Motor neuron (in vitro differentiated cells): ENCODE measurements around the gene NRXN3. TPM values are rescaled to one million over a fixed set of nuclear protein-coding genes. Genes with fewer than 3 reads are reported as not detected.

Experiments
- ATAC-seq, 8 experiments: fragments of 200-7000 bp; cut with Tn5 transposase; replicated peaks in 6 of 8; 2 replicates each; pipeline ENCODE4 v1.8.0; 2021; ENCODE audit warnings: mild to moderate bottlenecking in 8 of 8, moderate library complexity in 8 of 8
- H3K27ac ChIP-seq, 2 donors: fragments of 250-450 bp; sonication (Bioruptor Pico); 2 replicates each; pipeline ENCODE4 v1.9.0; 2021; ENCODE audit warnings: antibody characterized with exemption in 2 of 2, mild to moderate bottlenecking in 2 of 2, moderate library complexity in 1 of 2
- H3K4me1 ChIP-seq, 2 donors: fragments of 250-450 bp; sonication (Bioruptor Pico); replicated peaks in 1 of 2; 2 replicates each; pipeline ENCODE4 v1.6.1; 2021; ENCODE audit warnings: antibody characterized with exemption in 2 of 2, mild to moderate bottlenecking in 2 of 2, moderate library complexity in 1 of 2
- H3K4me3 ChIP-seq, 5 donors: fragments of 250-450 bp; sonication (Bioruptor Pico); 2 replicates each; pipeline ENCODE4 v1.9.0; 2021; ENCODE audit warnings: antibody characterized with exemption in 5 of 5, mild to moderate bottlenecking in 5 of 5, moderate library complexity in 4 of 5
- WGBS, 10 experiments: fragments of 450-650 bp; shearing (Covaris generic); methylation state at CpG; one replicate each; pipeline ENCODE4 v1.0.0; 2022; 5-methylcytosine and 5-hydroxymethylcytosine counted together
- in situ Hi-C, 9 experiments: fragments of 400-800 bp; cut with MboI; loops; one replicate each; pipeline ENCODE4 v1.15.0; 2021; ENCODE audit warnings: low sequenced_read_pairs in 9 of 9, low pct_unique_long_range_greater_than_20kb in 2 of 9; ENCODE audit not compliant: unreplicated experiment in 9 of 9
- total RNA-seq, 8 experiments: library from RNA; unstranded; fragments of 300-600 nt; gene quantifications; 2 replicates each; pipeline versions ENCODE4 v1.2.3 to v1.2.4, GENCODE V29; 2022

Gene NRXN3
- total RNA-seq, 8 experiments from 2014 or later: 1.1 to 16.5 (median 12.9) TPM

GRCh38 chr14:78181270-78181669 is 11.1 kb downstream of the NRXN3 start:
- Histone ChIP-seq H3K4me1 (peaks cover 0 to 3% of the 10 kb centered on the region in 2 donors), H3K4me3 (no peak overlapping the region), H3K27ac (no peak overlapping the region)
- 0 to 80% (median 77%) methylated on average over 1 to 3 of the region's 3 CpGs; no CpG with 5 or more reads in 6 of the 10 experiments for whole genome bisulfite sequencing, 10 experiments
- in situ Hi-C loops: no loop called here
- peak in 1 of 8 experiments; percentile 59 for ATAC-seq

DNA sequence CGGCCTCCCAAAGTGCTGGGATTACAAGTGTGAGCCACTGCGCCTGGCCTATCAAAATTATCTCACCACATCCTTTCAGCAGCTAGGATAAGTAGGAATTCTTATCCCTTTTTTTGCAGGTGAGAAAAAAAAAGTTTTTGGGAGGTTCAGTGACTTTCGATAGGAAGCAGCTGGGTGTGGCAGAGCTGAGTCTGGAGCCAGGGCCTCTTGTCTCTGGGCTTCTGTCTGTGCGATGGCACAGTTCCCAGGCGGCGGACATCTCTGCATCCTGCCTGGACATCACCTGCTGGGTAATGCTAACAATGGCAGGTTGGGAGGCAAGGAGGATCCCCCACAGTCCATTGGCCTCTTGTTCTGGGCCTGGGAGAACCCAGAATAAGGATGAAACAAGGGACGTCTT is 12.5 kb downstream of the NRXN3 start:
- no peak overlapping the region for H3K4me3 ChIP-seq
- no peak for ATAC-seq
- in situ Hi-C loops: no loop called here
- H3K4me1 ChIP-seq: peaks cover 4 to 10% of the 10 kb centered on the region in 2 donors
- H3K27ac ChIP-seq: no peak overlapping the region
- 0 to 100% (median 73%) methylated on average over 1 to 5 of the region's 7 CpGs; no CpG with 5 or more reads in 3 of the 10 experiments for WGBS, 10 experiments

DNA sequence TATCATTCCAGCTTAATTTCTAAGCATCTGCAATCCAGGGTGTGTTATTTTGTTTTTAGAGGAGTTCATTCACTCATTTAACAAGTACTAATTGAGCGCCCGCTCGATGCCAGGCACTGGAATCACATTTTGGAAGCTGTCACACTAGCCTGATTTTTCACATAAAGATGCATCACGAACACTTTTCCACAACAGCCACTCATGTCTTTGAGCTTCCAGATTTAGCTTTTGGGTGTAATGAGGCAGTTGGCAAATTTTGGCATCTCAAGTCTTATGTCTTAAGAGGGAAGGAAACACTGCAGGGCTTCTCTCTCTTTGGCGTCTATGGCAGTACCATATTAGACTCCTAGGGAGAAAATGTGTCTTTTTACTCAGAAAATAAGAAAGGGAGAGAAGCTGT is 14.0 kb downstream of the NRXN3 start:
- Histone ChIP-seq H3K27ac (no peak overlapping the region), H3K4me1 (peaks cover 4 to 10% of the 10 kb centered on the region in 2 donors), H3K4me3 (no peak overlapping the region)
- in situ Hi-C loops: no loop called here
- WGBS, 10 experiments: 40 to 95% (median 87%) methylated on average over 1 to 5 of the region's 5 CpGs; no CpG with 5 or more reads in 2 of the 10 experiments
- no peak for ATAC-seq

DNA sequence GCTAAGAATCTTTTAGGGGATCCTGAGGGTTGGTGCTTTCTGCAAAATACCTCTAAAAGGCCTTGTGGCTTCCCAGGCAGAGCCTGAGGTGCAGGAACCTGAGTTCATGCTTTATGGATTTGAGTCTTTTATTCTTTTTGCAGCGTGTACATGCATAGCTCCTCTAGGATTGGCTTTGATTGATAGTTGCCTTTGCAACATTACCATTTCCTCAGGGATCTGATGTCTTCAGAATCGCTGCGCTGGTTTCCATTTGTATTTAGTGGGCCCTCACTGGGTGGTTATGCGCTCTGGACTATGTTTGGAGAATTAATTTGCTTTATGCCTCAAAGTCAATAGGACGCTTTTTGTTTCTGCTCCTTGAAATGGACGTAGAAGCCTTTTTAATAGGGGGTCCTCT is 16.1 kb downstream of the NRXN3 start:
- H3K27ac ChIP-seq: no peak overlapping the region
- ATAC-seq: peak in 3 of 8 experiments; percentile 50 to 65 (median 54)
- no peak overlapping the region for H3K4me3 ChIP-seq
- WGBS, 10 experiments: 22 to 88% (median 65%) methylated on average over 2 to 6 of the region's 6 CpGs; no CpG with 5 or more reads in 1 of the 10 experiments
- H3K4me1 ChIP-seq: peaks cover 4 to 10% of the 10 kb centered on the region in 2 donors
- in situ Hi-C loops: no loop called here

- Histone ChIP-seq H3K4me3 (no peak overlapping the region), H3K4me1 (peaks cover 4 to 10% of the 10 kb centered on the region in 2 donors), H3K27ac (no peak overlapping the region)
- no peak for ATAC-seq
- 0 to 89% (median 75%) methylated on average over 1 to 3 of the region's 3 CpGs; no CpG with 5 or more reads in 1 of the 10 experiments for WGBS, 10 experiments
- in situ Hi-C loops: no loop called here
Observed at GRCh38 chr14:78188882-78189281, 18.7 kb downstream of the NRXN3 start.

DNA sequence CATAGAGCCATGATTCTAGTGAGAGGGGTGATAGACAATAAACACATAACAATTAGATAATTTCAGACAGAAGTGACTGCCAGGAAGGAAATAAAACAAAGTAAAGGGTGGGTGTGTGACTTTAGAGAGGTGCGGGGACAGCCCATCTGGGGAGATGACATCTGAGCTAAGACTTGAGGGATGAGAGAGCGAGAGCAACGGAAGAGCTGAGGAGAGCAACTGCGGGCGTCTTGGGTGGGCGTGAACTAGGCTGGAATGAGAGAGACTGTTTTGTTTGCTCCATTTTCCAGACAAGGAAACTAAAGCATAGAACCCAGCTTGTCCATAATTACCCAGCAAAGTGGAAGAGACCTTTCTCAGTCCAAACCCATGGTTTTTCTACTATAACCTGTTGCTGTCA is 25.3 kb downstream of the NRXN3 start:
- Histone ChIP-seq H3K27ac (no peak overlapping the region), H3K4me3 (no peak overlapping the region), H3K4me1 (peaks cover 5 to 7% of the 10 kb centered on the region in 2 donors)
- 0 to 100% (median 94%) methylated on average over 1 to 6 of the region's 6 CpGs; no CpG with 5 or more reads in 4 of the 10 experiments for WGBS, 10 experiments
- ATAC-seq: no peak
- in situ Hi-C loops: no loop called here

- Histone ChIP-seq H3K4me1 (peaks cover 5 to 7% of the 10 kb centered on the region in 2 donors), H3K27ac (no peak overlapping the region), H3K4me3 (no peak overlapping the region)
- in situ Hi-C loops: no loop called here
- 0 to 100% (median 33%) methylated on average over 1 to 2 of the region's 2 CpGs; no CpG with 5 or more reads in 5 of the 10 experiments for WGBS, 10 experiments
- no peak for ATAC-seq
Observed at GRCh38 chr14:78196323-78196722, 26.1 kb downstream of the NRXN3 start.

- Histone ChIP-seq H3K4me3 (no peak overlapping the region), H3K27ac (no peak overlapping the region), H3K4me1 (peaks cover 5 to 7% of the 10 kb centered on the region in 2 donors)
- in situ Hi-C loops: no loop called here
- peak in 6 of 8 experiments; percentile 55 to 98 (median 80) for ATAC-seq
- 11 to 53% (median 35%) methylated on average over 4 to 8 of the region's 8 CpGs; no CpG with 5 or more reads in 4 of the 10 experiments for WGBS, 10 experiments
Observed at GRCh38 chr14:78197051-78197450, 26.9 kb downstream of the NRXN3 start.

DNA sequence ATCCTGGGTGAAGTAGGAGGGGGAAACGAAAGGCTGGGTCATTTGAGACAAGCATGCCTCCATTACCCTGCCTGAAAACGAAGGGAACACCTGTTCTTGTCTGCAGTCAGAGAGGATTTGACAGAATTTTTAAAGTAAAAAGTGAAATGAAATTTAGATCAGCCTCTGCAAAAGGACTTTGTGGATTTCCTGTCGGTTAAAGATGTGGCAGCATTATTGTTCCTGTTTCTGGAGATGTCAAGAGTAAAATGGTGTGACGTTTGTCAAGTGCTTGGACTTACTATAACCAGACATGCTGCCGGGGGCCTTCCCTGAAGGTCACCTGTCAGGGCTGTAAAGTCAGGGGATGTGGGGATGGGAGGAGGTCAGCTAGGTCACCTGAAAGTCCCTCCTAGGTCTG is 32.0 kb downstream of the NRXN3 start:
- no peaks in the 10 kb centered on the region for H3K4me1 ChIP-seq
- H3K27ac ChIP-seq: no peak overlapping the region
- WGBS, 10 experiments: 6 to 85% (median 53%) methylated on average over 1 to 4 of the region's 5 CpGs; no CpG with 5 or more reads in 2 of the 10 experiments
- ATAC-seq: no peak
- in situ Hi-C loops: no loop called here
- H3K4me3 ChIP-seq: no peak overlapping the region

DNA sequence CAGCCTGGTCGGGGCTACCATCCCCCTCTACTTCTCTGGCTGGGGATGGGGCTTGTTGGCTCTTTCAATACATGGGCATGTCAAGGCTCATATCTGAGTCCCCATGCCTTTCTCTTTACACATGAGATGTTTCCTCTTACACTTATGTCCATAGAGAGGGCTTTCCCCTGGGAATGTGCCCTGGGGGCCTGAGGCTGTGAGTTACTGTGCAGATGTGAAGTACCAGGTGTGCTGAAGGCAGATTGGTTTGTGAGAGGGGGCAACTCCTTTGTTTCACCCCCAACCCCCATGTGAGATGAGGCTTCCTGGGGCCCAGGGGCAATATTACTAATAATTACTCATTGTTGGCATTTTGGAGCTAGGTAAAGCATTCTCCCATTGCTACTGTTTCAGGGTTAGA is 32.8 kb downstream of the NRXN3 start:
- Histone ChIP-seq H3K27ac (no peak overlapping the region), H3K4me1 (no peaks in the 10 kb centered on the region), H3K4me3 (no peak overlapping the region)
- in situ Hi-C loops: no loop called here
- WGBS, 10 experiments: 71% methylated on average over 1 of the region's 1 CpG; no CpG with 5 or more reads in 9 of the 10 experiments
- ATAC-seq: no peak

DNA sequence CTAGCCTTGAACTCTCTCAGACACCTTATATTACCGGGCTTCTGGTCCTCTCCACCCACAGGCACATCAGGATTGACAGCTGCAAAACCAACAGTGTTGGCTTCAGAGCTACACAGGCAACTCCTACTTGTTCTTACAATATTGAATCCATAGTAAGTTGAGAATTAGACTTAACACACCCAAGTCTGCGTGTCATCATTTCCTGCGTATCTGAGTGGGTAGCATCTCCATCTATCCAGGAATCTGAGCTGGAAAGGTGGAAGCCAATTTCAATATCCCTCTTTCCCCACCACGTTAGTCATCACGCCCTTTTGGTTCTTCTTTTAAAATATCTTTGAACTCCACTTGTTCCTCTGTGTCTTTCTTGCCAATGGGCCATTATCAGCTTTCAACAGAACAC is 37.2 kb downstream of the NRXN3 start:
- WGBS, 10 experiments: 0 to 92% (median 68%) methylated on average over 2 to 5 of the region's 5 CpGs
- no peak for ATAC-seq
- Histone ChIP-seq H3K4me1 (no peaks in the 10 kb centered on the region), H3K4me3 (no peak overlapping the region), H3K27ac (no peak overlapping the region)
- in situ Hi-C loops: no loop called here

GRCh38 chr14:78220273-78220672 is 50.1 kb downstream of the NRXN3 start:
- Histone ChIP-seq H3K4me3 (no peak overlapping the region), H3K4me1 (no peaks in the 10 kb centered on the region), H3K27ac (no peak overlapping the region)
- in situ Hi-C loops: no loop called here
- 0 to 92% (median 60%) methylated on average over 1 to 5 of the region's 5 CpGs; no CpG with 5 or more reads in 1 of the 10 experiments for WGBS, 10 experiments
- no peak for ATAC-seq

GRCh38 chr14:78222746-78223145 is 52.6 kb downstream of the NRXN3 start:
- in situ Hi-C loops: no loop called here
- H3K4me1 ChIP-seq: peaks cover 0 to 2% of the 10 kb centered on the region in 2 donors
- no peak overlapping the region for H3K4me3 ChIP-seq
- no peak for ATAC-seq
- H3K27ac ChIP-seq: no peak overlapping the region
